ENCODE measurements around the gene CSF3R. TPM values are rescaled to one million over a fixed set of nuclear protein-coding genes. Genes with fewer than 3 reads are reported as not detected.

The CSF3R gene
- total RNA-seq, 1 donor from 2014 or later: 0.20 TPM

GRCh38 chr1:36497207-36497606 lies 14.5 kb upstream of the CSF3R start:
- Histone ChIP-seq H3K27me3 (ENCODE audit: insufficient read depth, low read length) (peaks cover 10% of the 10 kb centered on the region), H3K9me3 (ENCODE audit: insufficient read depth, low read depth, low read length) (no peaks in the 10 kb centered on the region), H3K36me3 (ENCODE audit: insufficient read depth, low read length) (no peaks in the 10 kb centered on the region), H2AFZ (ENCODE audit: low read depth, low read length) (no peak overlapping the region), H3K9ac (ENCODE audit: low read length) (no peak overlapping the region), H3K4me1 (ENCODE audit: insufficient read depth, low read length) (no peaks in the 10 kb centered on the region), H3K27ac (ENCODE audit: low read depth, low read length) (no peak overlapping the region), H3K79me2 (ENCODE audit: insufficient read depth, low read length) (no peaks in the 10 kb centered on the region), H4K20me1 (ENCODE audit: insufficient read depth, low read length) (no peaks in the 10 kb centered on the region), H3K4me2 (ENCODE audit: low read length) (no peak overlapping the region), H3K4me3 (ENCODE audit: insufficient read depth, low read depth, low read length) (no peak overlapping the region)
- H3K36me3 Mint-ChIP-seq (ENCODE audit: low read depth, unreplicated experiment): no peaks in the 10 kb centered on the region
- peaks cover 16% of the 10 kb centered on the region for H3K27me3 Mint-ChIP-seq (ENCODE audit: low read depth, unreplicated experiment)
- no peak for DNase-seq (ENCODE audit: low read depth)
- peaks cover 3% of the 10 kb centered on the region for H3K9me3 Mint-ChIP-seq (ENCODE audit: unreplicated experiment)
- FAIRE-seq: no peak
- no peak for TF ChIP-seq EZH2 (IDR thresholded peaks at IDR 0.05; ENCODE audit: insufficient read depth, low read length)
- H3K4me1 Mint-ChIP-seq (ENCODE audit: low read depth, unreplicated experiment): no peaks in the 10 kb centered on the region
- no peak overlapping the region for H3K27ac Mint-ChIP-seq (ENCODE audit: unreplicated experiment)
- H3K4me3 Mint-ChIP-seq (ENCODE audit: unreplicated experiment): no peak overlapping the region

- H2AFZ ChIP-seq (ENCODE audit: low read depth, low read length): no peak overlapping the region
- H3K9me3 ChIP-seq (ENCODE audit: insufficient read depth, low read depth, low read length): no peaks in the 10 kb centered on the region
- H3K4me3 Mint-ChIP-seq (ENCODE audit: unreplicated experiment): no peak overlapping the region
- H3K36me3 Mint-ChIP-seq (ENCODE audit: low read depth, unreplicated experiment): no peaks in the 10 kb centered on the region
- H3K27me3 ChIP-seq (ENCODE audit: insufficient read depth, low read length): peaks cover 10% of the 10 kb centered on the region
- no peaks in the 10 kb centered on the region for H3K36me3 ChIP-seq (ENCODE audit: insufficient read depth, low read length)
- no peaks in the 10 kb centered on the region for H3K4me1 ChIP-seq (ENCODE audit: insufficient read depth, low read length)
- no peak for FAIRE-seq
- no peak overlapping the region for H3K4me3 ChIP-seq (ENCODE audit: insufficient read depth, low read depth, low read length)
- H3K79me2 ChIP-seq (ENCODE audit: insufficient read depth, low read length): no peaks in the 10 kb centered on the region
- no peak for DNase-seq (ENCODE audit: low read depth)
- peaks cover 14% of the 10 kb centered on the region for H3K27me3 Mint-ChIP-seq (ENCODE audit: low read depth, unreplicated experiment)
- H3K9ac ChIP-seq (ENCODE audit: low read length): no peak overlapping the region
- no peak for TF ChIP-seq CTCF (IDR thresholded peaks at IDR 0.05; ENCODE audit: insufficient read depth, low read depth, low read length)
- no peak for TF ChIP-seq EZH2 (IDR thresholded peaks at IDR 0.05; ENCODE audit: insufficient read depth, low read length)
- no peak overlapping the region for H3K27ac ChIP-seq (ENCODE audit: low read depth, low read length)
- peaks cover 3% of the 10 kb centered on the region for H3K9me3 Mint-ChIP-seq (ENCODE audit: unreplicated experiment)
- no peaks in the 10 kb centered on the region for H3K4me1 Mint-ChIP-seq (ENCODE audit: low read depth, unreplicated experiment)
- H4K20me1 ChIP-seq (ENCODE audit: insufficient read depth, low read length): no peaks in the 10 kb centered on the region
- H3K4me2 ChIP-seq (ENCODE audit: low read length): no peak overlapping the region
- no peak overlapping the region for H3K27ac Mint-ChIP-seq (ENCODE audit: unreplicated experiment)
Observed at GRCh38 chr1:36494971-36495370, 12.3 kb upstream of the CSF3R start.

GRCh38 chr1:36493524-36493923 lies 10.8 kb upstream of the CSF3R start:
- peak overlapping the region; percentile 3 for H3K27ac Mint-ChIP-seq (ENCODE audit: unreplicated experiment)
- H3K9me3 ChIP-seq (ENCODE audit: insufficient read depth, low read depth, low read length): no peaks in the 10 kb centered on the region
- H3K9ac ChIP-seq (ENCODE audit: low read length): no peak overlapping the region
- H3K4me1 ChIP-seq (ENCODE audit: insufficient read depth, low read length): no peaks in the 10 kb centered on the region
- no peak overlapping the region for H3K4me2 ChIP-seq (ENCODE audit: low read length)
- H4K20me1 ChIP-seq (ENCODE audit: insufficient read depth, low read length): no peaks in the 10 kb centered on the region
- peaks cover 12% of the 10 kb centered on the region for H3K27me3 Mint-ChIP-seq (ENCODE audit: low read depth, unreplicated experiment)
- no peak overlapping the region for H2AFZ ChIP-seq (ENCODE audit: low read depth, low read length)
- no peaks in the 10 kb centered on the region for H3K36me3 ChIP-seq (ENCODE audit: insufficient read depth, low read length)
- DNase-seq (ENCODE audit: low read depth) (no peak), FAIRE-seq (no peak)
- no peaks in the 10 kb centered on the region for H3K79me2 ChIP-seq (ENCODE audit: insufficient read depth, low read length)
- H3K27me3 ChIP-seq (ENCODE audit: insufficient read depth, low read length): peaks cover 7% of the 10 kb centered on the region
- H3K4me1 Mint-ChIP-seq (ENCODE audit: low read depth, unreplicated experiment): no peaks in the 10 kb centered on the region
- no peak overlapping the region for H3K4me3 Mint-ChIP-seq (ENCODE audit: unreplicated experiment)
- no peak overlapping the region for H3K27ac ChIP-seq (ENCODE audit: low read depth, low read length)
- H3K4me3 ChIP-seq (ENCODE audit: insufficient read depth, low read depth, low read length): no peak overlapping the region
- H3K9me3 Mint-ChIP-seq (ENCODE audit: unreplicated experiment): peaks cover 3% of the 10 kb centered on the region
- TF ChIP-seq CTCF (IDR thresholded peaks at IDR 0.05; ENCODE audit: insufficient read depth, low read depth, low read length): no peak
- TF ChIP-seq EZH2 (IDR thresholded peaks at IDR 0.05; ENCODE audit: insufficient read depth, low read length): no peak
- no peaks in the 10 kb centered on the region for H3K36me3 Mint-ChIP-seq (ENCODE audit: low read depth, unreplicated experiment)

Data from astrocyte (in vitro differentiated cells and primary cell).